CD14-positive monocyte (primary cell): ENCODE data around the gene MCCC1. TPM values are rescaled to one million over a fixed set of nuclear protein-coding genes. Genes with fewer than 3 reads are reported as not detected.

ENCODE experiments used
- DNase-seq, 3 donors: peaks; one replicate each; pipeline ENCODE4 v3.0.0-alpha.2; 2011 to 2022
- H2AFZ ChIP-seq: 2 replicates; pipeline ENCODE4 v1.6.0; 2012; ENCODE audit warnings: mild to moderate bottlenecking, low read depth, low read length, inconsistent platforms; ENCODE audit not compliant: insufficient read depth, poor library complexity, severe bottlenecking
- H3K27ac ChIP-seq, 2 donors: 1 replicate in 1 of 2; 2 replicates in 1 of 2; pipeline ENCODE4 v1.5.1; 2012 to 2013; ENCODE audit warnings: low read length in 2 of 2, control low read depth in 1 of 2, inconsistent platforms in 1 of 2, low read depth in 1 of 2, mild to moderate bottlenecking in 1 of 2
- H3K27me3 ChIP-seq, 2 donors: one replicate each; pipeline versions ENCODE4 v1.6.0 to v1.6.1; 2011 to 2013; ENCODE audit warnings: low read length in 2 of 2; ENCODE audit not compliant: control insufficient read depth in 2 of 2, insufficient read depth in 2 of 2
- H3K36me3 ChIP-seq, 2 donors: replicated peaks in 1 of 2; 1 replicate in 1 of 2; 2 replicates in 1 of 2; pipeline versions ENCODE4 v1.5.1 to v1.6.1; 2012 to 2013; ENCODE audit warnings: low read length in 2 of 2, control low read depth in 1 of 2, inconsistent platforms in 1 of 2, mild to moderate bottlenecking in 1 of 2; ENCODE audit not compliant: insufficient read depth in 2 of 2, control insufficient read depth in 1 of 2
- H3K4me1 ChIP-seq, 2 donors: 1 replicate in 1 of 2; 2 replicates in 1 of 2; pipeline versions ENCODE4 v1.5.1 to v1.6.1; 2012 to 2013; ENCODE audit warnings: low read length in 2 of 2, control low read depth in 1 of 2, inconsistent platforms in 1 of 2, mild to moderate bottlenecking in 1 of 2, moderate library complexity in 1 of 2; ENCODE audit not compliant: insufficient read depth in 2 of 2, control insufficient read depth in 1 of 2
- H3K4me2 ChIP-seq: replicated peaks from 2 replicates; pipeline ENCODE3; 2012; ENCODE audit warnings: low read length, moderate library complexity, mild to moderate bottlenecking; ENCODE audit not compliant: poor library complexity, severe bottlenecking; ENCODE audit errors: extremely low read depth
- H3K4me3 ChIP-seq, 3 experiments: fragments of 200-600 bp in 1 of 3; sonication (generic) in 1 of 3; replicated peaks in 1 of 3; 1 replicate in 2 of 3; 2 replicates in 1 of 3; pipeline ENCODE4 v1.5.1; 2011 to 2013; ENCODE audit warnings: low read length in 3 of 3, mild to moderate bottlenecking in 3 of 3, control low read depth in 2 of 3, low read depth in 2 of 3, inconsistent platforms in 1 of 3, moderate library complexity in 1 of 3
- H3K79me2 ChIP-seq: 2 replicates; pipeline ENCODE4 v1.6.0; 2012; ENCODE audit warnings: mild to moderate bottlenecking, control low read depth, inconsistent platforms, low read length, moderate library complexity; ENCODE audit not compliant: insufficient read depth
- H3K9ac ChIP-seq: 2 replicates; pipeline ENCODE4 v1.6.0; 2017; ENCODE audit warnings: low read length, mild to moderate bottlenecking; ENCODE audit not compliant: insufficient read depth, poor library complexity, severe bottlenecking
- H3K9me3 ChIP-seq, 2 donors: replicated peaks in 1 of 2; 1 replicate in 1 of 2; 2 replicates in 1 of 2; pipeline versions ENCODE4 v1.5.1 to v1.6.1; 2012 to 2013; ENCODE audit warnings: low read length in 2 of 2, control low read depth in 1 of 2; ENCODE audit not compliant: control insufficient read depth in 1 of 2, insufficient read depth in 1 of 2
- H4K20me1 ChIP-seq: 2 replicates; pipeline ENCODE4 v1.6.0; 2012; ENCODE audit warnings: mild to moderate bottlenecking, low read length, control low read depth, moderate library complexity; ENCODE audit not compliant: insufficient read depth
- H3K27ac Mint-ChIP-seq, 7 donors: one replicate each; pipeline ENCODE4 v1.8.0; 2020; ENCODE audit warnings: mild to moderate bottlenecking in 7 of 7, mixed read lengths in 7 of 7, moderate library complexity in 6 of 7, inconsistent platforms in 2 of 7
- H3K27me3 Mint-ChIP-seq, 3 donors: one replicate each; pipeline ENCODE4 v1.8.0; 2021 to 2022; ENCODE audit warnings: low read depth in 3 of 3, mild to moderate bottlenecking in 3 of 3, mixed read lengths in 3 of 3, moderate library complexity in 3 of 3, inconsistent platforms in 1 of 3
- H3K36me3 Mint-ChIP-seq, 2 donors: one replicate each; pipeline ENCODE4 v1.8.0; 2020; ENCODE audit warnings: mixed read lengths in 2 of 2, inconsistent platforms in 1 of 2, mild to moderate bottlenecking in 1 of 2
- H3K4me1 Mint-ChIP-seq: one replicate; pipeline ENCODE4 v1.8.0; 2020; ENCODE audit warnings: mild to moderate bottlenecking, mixed read lengths
- H3K4me3 Mint-ChIP-seq, 2 donors: one replicate each; pipeline ENCODE4 v1.8.0; 2020; ENCODE audit warnings: mild to moderate bottlenecking in 2 of 2, mixed read lengths in 2 of 2, moderate library complexity in 1 of 2
- H3K9me3 Mint-ChIP-seq, 7 donors: one replicate each; pipeline ENCODE4 v1.8.0; 2020 to 2022; ENCODE audit warnings: mixed read lengths in 7 of 7, mild to moderate bottlenecking in 6 of 7, moderate library complexity in 6 of 7, inconsistent platforms in 2 of 7
- CTCF ChIP-seq: fragments of 200-600 bp; IDR thresholded peaks from one replicate; pipeline ENCODE4 v1.8.0; 2022; ENCODE audit warnings: antibody characterized with exemption, mild to moderate bottlenecking
- WGBS: methylation state at CpG from one replicate; pipeline ENCODE4 v1.1.5; 2013; ENCODE audit warnings: missing lambda C conversion rate; ENCODE audit not compliant: insufficient coverage; 5-methylcytosine and 5-hydroxymethylcytosine counted together
- intact Hi-C, 2 donors: fragments of 100-400 bp; cut with micrococcal nuclease; formaldehyde crosslinking; loops; one replicate each; pipeline versions ENCODE4 v1.15.0 to v1.15.1; 2023
- polyA plus RNA-seq, 3 donors: library from polyadenylated mRNA; depleted of rRNA in 1 of 3; unstranded in 2 of 3; stranded (reverse) in 1 of 3; fragments of 300-500 nt in 2 of 3; fragments of >200 nt in 1 of 3; fragmentation: Illumina TruSeq in 2 of 3; gene quantifications; 1 replicate in 2 of 3; 2 replicates in 1 of 3; pipeline ENCODE4 v1.2.3, GENCODE V29; 2012 to 2021

The MCCC1 gene
- polyA plus RNA-seq, 3 donors: 13.9 to 18.4 (median 16.0) TPM

- no peaks in the 10 kb centered on the region for H4K20me1 ChIP-seq
- H3K9ac ChIP-seq: no peak overlapping the region
- no peak for TF ChIP-seq CTCF
- no peaks in the 10 kb centered on the region for H3K79me2 ChIP-seq
- no CpG with 5 or more reads among the region's 1 CpG for WGBS
- H3K27me3 ChIP-seq: no peaks in the 10 kb centered on the region
- no peaks in the 10 kb centered on the region for H3K36me3 ChIP-seq
- Mint-ChIP-seq H3K36me3 (peaks cover 0 to 1% of the 10 kb centered on the region in 2 donors), H3K9me3 (peaks cover 12 to 24% (median 18%) of the 10 kb centered on the region in 7 donors), H3K4me1 (peaks cover 5% of the 10 kb centered on the region), H3K4me3 (no peak overlapping the region), H3K27ac (no peak overlapping the region), H3K27me3 (peaks cover 3 to 5% (median 3%) of the 10 kb centered on the region in 3 donors)
- H3K4me2 ChIP-seq: no peak overlapping the region
- no peak overlapping the region for H2AFZ ChIP-seq
- no peak for DNase-seq
- intact Hi-C loops: no loop called here
- H3K4me1 ChIP-seq: no peaks in the 10 kb centered on the region
- H3K9me3 ChIP-seq: peaks cover 8 to 13% of the 10 kb centered on the region in 2 donors
- no peak overlapping the region for H3K4me3 ChIP-seq
- H3K27ac ChIP-seq: no peak overlapping the region
Measured at GRCh38 chr3:183129243-183129642, 29.9 kb upstream of the MCCC1 start.

GRCh38 chr3:183128709-183129108 is 29.4 kb upstream of the MCCC1 start:
- H3K36me3 Mint-ChIP-seq: peaks cover 0 to 1% of the 10 kb centered on the region in 2 donors
- H3K36me3 ChIP-seq: no peaks in the 10 kb centered on the region

More at GRCh38 chr3:183128709-183129108, 29.4 kb upstream of the MCCC1 start:
- Mint-ChIP-seq H3K4me1 (peaks cover 5% of the 10 kb centered on the region), H3K9me3 (peaks cover 12 to 24% (median 18%) of the 10 kb centered on the region in 7 donors), H3K27ac (no peak overlapping the region), H3K27me3 (peaks cover under 1 to 5% (median 3%) of the 10 kb centered on the region in 3 donors), H3K4me3 (no peak overlapping the region)
- no peak overlapping the region for H3K4me3 ChIP-seq
- H3K4me2 ChIP-seq: no peak overlapping the region
- no peaks in the 10 kb centered on the region for H3K27me3 ChIP-seq
- H4K20me1 ChIP-seq: no peaks in the 10 kb centered on the region
- no peak for DNase-seq
- H3K79me2 ChIP-seq: no peaks in the 10 kb centered on the region
- H3K9me3 ChIP-seq: peaks cover 8 to 13% of the 10 kb centered on the region in 2 donors
- no peak for TF ChIP-seq CTCF
- H3K27ac ChIP-seq: no peak overlapping the region
- no CpG with 5 or more reads among the region's 3 CpGs for WGBS
- H3K9ac ChIP-seq: no peak overlapping the region
- intact Hi-C loops: no loop called here
- no peaks in the 10 kb centered on the region for H3K4me1 ChIP-seq
- H2AFZ ChIP-seq: no peak overlapping the region
